Measurements from ENCODE around the gene INS.

- TF ChIP-seq POLR2A (IDR thresholded peaks at IDR 0.05; ENCODE audit: low read depth, low read length): no peak
- TF ChIP-seq CTCF (IDR thresholded peaks at IDR 0.05 in 2 of 3, conservative IDR thresholded peaks at IDR 0.05 in 1 of 3; ENCODE audit: control insufficient read depth in 2 of 3, extremely low read depth in 1 of 3, insufficient read depth in 1 of 3, low read depth in 3 of 3, low read length in 3 of 3): no peak
- no peak for TF ChIP-seq SMC3 (IDR thresholded peaks at IDR 0.05; ENCODE audit: borderline replicate concordance, low read length)
- no peak for TF ChIP-seq ASH2L (IDR thresholded peaks at IDR 0.05; ENCODE audit: borderline replicate concordance, low read depth)
- no peak for TF ChIP-seq EP300 (IDR thresholded peaks at IDR 0.05; ENCODE audit: borderline replicate concordance in 1 of 2, control insufficient read depth in 1 of 2, low read depth in 2 of 2, low read length in 2 of 2)
- no peak for TF ChIP-seq EZH2 (IDR thresholded peaks at IDR 0.05; ENCODE audit: borderline replicate concordance, control insufficient read depth, low read depth, low read length)
- TF ChIP-seq ELK1 (IDR thresholded peaks at IDR 0.05; ENCODE audit: low read depth, low read length): no peak
- TF ChIP-seq USF2 (IDR thresholded peaks at IDR 0.05; ENCODE audit: borderline replicate concordance, low read depth, low read length): no peak
- no peak for TF ChIP-seq TCF12 (IDR thresholded peaks at IDR 0.05; ENCODE audit: low read depth, low read length)
- TF ChIP-seq NRF1 (conservative IDR thresholded peaks at IDR 0.05; ENCODE audit: low read depth, low read length): no peak
- TF ChIP-seq RAD21 (IDR thresholded peaks at IDR 0.05; ENCODE audit: insufficient read depth, low read depth, low read length): no peak
- no peak for TF ChIP-seq RCOR1 (conservative IDR thresholded peaks at IDR 0.05; ENCODE audit: low read depth, low read length)
- TF ChIP-seq POLR2AphosphoS5 (IDR thresholded peaks at IDR 0.05; ENCODE audit: low read length): no peak
- no peak for TF ChIP-seq RBBP5 (conservative IDR thresholded peaks at IDR 0.05)
Observed at GRCh38 chr11:2154195-2154585, 6.8 kb downstream of the INS start.
